SK-N-SH treated with all-trans-retinoic acid at 6 μM for 48 hours (cell line): ENCODE data around the gene RTBDN.

Source experiments
- ARNTL ChIP-seq: fragments of 450-650 bp; formaldehyde crosslinking; IDR thresholded peaks from 2 replicates; pipeline ENCODE4 v1.5.0; 2020; ENCODE audit warnings: low read depth, mild to moderate bottlenecking, moderate library complexity, borderline replicate concordance
- BACH2 ChIP-seq: fragments of 250-450 bp; sonication (Bioruptor Pico); IDR thresholded peaks from 2 replicates; pipeline ENCODE4 v1.9.0; 2021; ENCODE audit warnings: mild to moderate bottlenecking, borderline replicate concordance
- CREB5 ChIP-seq: fragments of 250-450 bp; sonication (Bioruptor Pico); IDR thresholded peaks from 2 replicates; pipeline ENCODE4 v1.5.1; 2020; ENCODE audit warnings: low read depth, mild to moderate bottlenecking, moderate library complexity
- ISL1 ChIP-seq: fragments of 250-450 bp; sonication (Bioruptor Pico); IDR thresholded peaks from 2 replicates; pipeline ENCODE4 v2.1.2; 2022; ENCODE audit warnings: mild to moderate bottlenecking, moderate library complexity
- OSR1 ChIP-seq: fragments of 250-450 bp; sonication (Bioruptor Pico); IDR thresholded peaks from 2 replicates; pipeline ENCODE4 v1.8.0; 2022; ENCODE audit warnings: moderate library complexity, mild to moderate bottlenecking, inconsistent platforms
- PATZ1 ChIP-seq: fragments of 250-450 bp; sonication (Bioruptor Pico); IDR thresholded peaks from 2 replicates; pipeline ENCODE4 v1.8.0; 2020; ENCODE audit warnings: mild to moderate bottlenecking, moderate library complexity, borderline replicate concordance
- PPARA ChIP-seq: fragments of 250-450 bp; sonication (Bioruptor Pico); IDR thresholded peaks from 2 replicates; pipeline ENCODE4 v1.5.0; 2020; ENCODE audit warnings: mild to moderate bottlenecking, borderline replicate concordance
- RARB ChIP-seq: fragments of 250-450 bp; sonication (Bioruptor Pico); IDR thresholded peaks from 2 replicates; pipeline ENCODE4 v1.8.0; 2021; ENCODE audit warnings: mild to moderate bottlenecking, moderate library complexity
- ZFP3 ChIP-seq: fragments of 250-450 bp; sonication (Bioruptor Pico); IDR thresholded peaks from 2 replicates; pipeline ENCODE4 v1.5.0; 2020; ENCODE audit warnings: mild to moderate bottlenecking, moderate library complexity
- ZFP30 ChIP-seq: fragments of 450-650 bp; formaldehyde crosslinking; IDR thresholded peaks from 2 replicates; pipeline ENCODE4 v1.5.0; 2022; ENCODE audit warnings: mild to moderate bottlenecking, moderate library complexity
- ZNF565 ChIP-seq: fragments of 450-650 bp; formaldehyde crosslinking; conservative IDR thresholded peaks from 2 replicates; pipeline ENCODE4 v1.5.0; 2020; ENCODE audit warnings: low read depth, mild to moderate bottlenecking, moderate library complexity
- ZNF8 ChIP-seq: fragments of 450-650 bp; formaldehyde crosslinking; IDR thresholded peaks from 2 replicates; pipeline ENCODE4 v1.5.0; 2020; ENCODE audit warnings: mild to moderate bottlenecking, moderate library complexity
- TF ChIP-seq, protein P1 (sequence below): fragments of 250-450 bp; sonication (Bioruptor Pico); IDR thresholded peaks from 2 replicates; pipeline ENCODE4 v1.8.0; 2021; ENCODE audit warnings: low read depth, mild to moderate bottlenecking, moderate library complexity, borderline replicate concordance

GRCh38 chr19:12882589-12882988 lies 48.2 kb upstream of the RTBDN start:
- TF ChIP-seq ZFP30 (CRISPR knock-in tag) (no peak), RARB (CRISPR knock-in tag) (no peak), ISL1 (no peak), PATZ1 (CRISPR knock-in tag) (no peak), ZNF8 (no peak), PPARA (no peak), OSR1 (CRISPR knock-in tag) (no peak), CREB5 (CRISPR knock-in tag) (no peak), BACH2 (CRISPR knock-in tag) (no peak), ARNTL (CRISPR knock-in tag) (no peak), ZNF565 (no peak), ZFP3 (CRISPR knock-in tag) (no peak)
- TF ChIP-seq, protein P1, sequence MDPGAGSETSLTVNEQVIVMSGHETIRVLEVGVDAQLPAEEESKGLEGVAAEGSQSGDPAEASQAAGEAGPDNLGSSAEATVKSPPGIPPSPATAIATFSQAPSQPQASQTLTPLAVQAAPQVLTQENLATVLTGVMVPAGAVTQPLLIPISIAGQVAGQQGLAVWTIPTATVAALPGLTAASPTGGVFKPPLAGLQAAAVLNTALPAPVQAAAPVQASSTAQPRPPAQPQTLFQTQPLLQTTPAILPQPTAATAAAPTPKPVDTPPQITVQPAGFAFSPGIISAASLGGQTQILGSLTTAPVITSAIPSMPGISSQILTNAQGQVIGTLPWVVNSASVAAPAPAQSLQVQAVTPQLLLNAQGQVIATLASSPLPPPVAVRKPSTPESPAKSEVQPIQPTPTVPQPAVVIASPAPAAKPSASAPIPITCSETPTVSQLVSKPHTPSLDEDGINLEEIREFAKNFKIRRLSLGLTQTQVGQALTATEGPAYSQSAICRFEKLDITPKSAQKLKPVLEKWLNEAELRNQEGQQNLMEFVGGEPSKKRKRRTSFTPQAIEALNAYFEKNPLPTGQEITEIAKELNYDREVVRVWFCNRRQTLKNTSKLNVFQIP (CRISPR knock-in tag): no peak
